Esophagus squamous epithelium (tissue), 5 donors: ENCODE results near the gene IGLL5. TPM values are rescaled to one million over a fixed set of nuclear protein-coding genes. Genes with fewer than 3 reads are reported as not detected.
"Not testable (repeated sequence)": the region's sequence is repeated elsewhere in the genome, so short reads cannot be mapped to it uniquely, and the experiment has no call there.

Experiments used
- DNase-seq: peaks from one replicate; lab custom pipeline; 2025; lab: John Stamatoyannopoulos, UW
- H3K27ac ChIP-seq, 4 donors: fragments of 200-600 bp; sonication (generic); one replicate each; pipeline ENCODE4 v1.5.1; 2016 to 2019; ENCODE audit warnings: mild to moderate bottlenecking in 1 of 4
- H3K27me3 ChIP-seq, 4 donors: fragments of 200-600 bp; sonication (generic); 1 replicate in 3 of 4; 2 replicates in 1 of 4; pipeline versions ENCODE4 v1.5.1 to v1.6.0; 2017 to 2021; ENCODE audit warnings: antibody characterized with exemption in 1 of 4
- H3K36me3 ChIP-seq, 3 donors: fragments of 200-600 bp; sonication (generic); one replicate each; pipeline ENCODE4 v1.5.1; 2016 to 2019
- H3K4me1 ChIP-seq, 3 donors: fragments of 200-600 bp; sonication (generic); one replicate each; pipeline ENCODE4 v1.5.1; 2017 to 2019
- H3K4me3 ChIP-seq, 4 donors: fragments of 200-600 bp; sonication (generic); 1 replicate in 3 of 4; 2 replicates in 1 of 4; pipeline ENCODE4 v1.5.1; 2016 to 2019; ENCODE audit warnings: mild to moderate bottlenecking in 2 of 4, moderate library complexity in 1 of 4
- H3K9me3 ChIP-seq, 3 donors: fragments of 200-600 bp; sonication (generic); one replicate each; pipeline ENCODE4 v1.5.1; 2016 to 2019
- POLR2A ChIP-seq, 4 donors: fragments of 450-650 bp; IDR thresholded peaks; one replicate each; pipeline ENCODE4 v1.6.1; 2017; ENCODE audit warnings: antibody characterized with exemption in 4 of 4, mild to moderate bottlenecking in 4 of 4, moderate library complexity in 3 of 4
- WGBS, 2 donors: methylation state at CpG; one replicate each; pipeline ENCODE4 v1.1.5; 2018; 5-methylcytosine and 5-hydroxymethylcytosine counted together
- intact Hi-C: fragments of 100-400 bp; cut with DNase I; formaldehyde crosslinking; loops from one replicate; pipeline ENCODE4 v1.15.0; 2022
- total RNA-seq, 4 donors: library from RNA; depleted of rRNA; stranded (reverse); fragments of >200 nt; gene quantifications; one replicate each; pipeline ENCODE4 v1.1.0, GENCODE V29; 2016
- TF ChIP-seq, protein P1 (sequence below), 6 experiments: fragments of 450-650 bp in 4 of 6; fragments of 200-600 bp in 2 of 6; sonication (generic) in 2 of 6; IDR thresholded peaks; one replicate each; pipeline ENCODE4 v1.5.1; 2016 to 2019; ENCODE audit warnings: antibody characterized with exemption in 6 of 6, mild to moderate bottlenecking in 4 of 6, moderate library complexity in 4 of 6
- donor health status: DM: yes; HTN: yes; CAD: no.

IGLL5 gene
- total RNA-seq, 4 donors from 2014 or later = 5.0 to 20.7 TPM; not detected in 2

DNA sequence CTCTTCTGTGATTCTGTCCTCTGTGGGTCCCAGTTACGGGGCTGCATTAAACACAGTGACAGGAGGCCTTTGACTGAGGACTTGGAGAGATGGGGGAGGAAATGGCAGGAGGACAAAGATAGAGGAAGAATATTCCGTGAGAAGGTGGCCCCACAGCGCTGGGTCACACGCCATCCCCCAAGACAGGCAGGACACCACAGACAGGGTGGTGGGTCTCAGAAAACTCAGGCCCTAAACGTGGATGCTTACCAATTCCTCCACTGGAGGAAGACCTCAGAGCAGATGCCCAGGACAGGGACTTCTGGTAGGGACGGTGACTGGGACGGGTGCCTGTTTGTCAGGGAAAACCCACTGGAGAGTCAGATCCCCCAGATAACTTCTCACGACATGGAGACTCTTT lies 34.0 kb downstream of the IGLL5 start:
- H3K27ac ChIP-seq = no peak overlapping the region
- no peaks in the 10 kb centered on the region for H3K4me1 ChIP-seq
- no peaks in the 10 kb centered on the region for H3K36me3 ChIP-seq
- DNase-seq = no peak
- no peak overlapping the region for H3K4me3 ChIP-seq
- H3K27me3 ChIP-seq = peaks cover 0 to 9% (median 0%) of the 10 kb centered on the region in 4 donors
- TF ChIP-seq, protein P1, sequence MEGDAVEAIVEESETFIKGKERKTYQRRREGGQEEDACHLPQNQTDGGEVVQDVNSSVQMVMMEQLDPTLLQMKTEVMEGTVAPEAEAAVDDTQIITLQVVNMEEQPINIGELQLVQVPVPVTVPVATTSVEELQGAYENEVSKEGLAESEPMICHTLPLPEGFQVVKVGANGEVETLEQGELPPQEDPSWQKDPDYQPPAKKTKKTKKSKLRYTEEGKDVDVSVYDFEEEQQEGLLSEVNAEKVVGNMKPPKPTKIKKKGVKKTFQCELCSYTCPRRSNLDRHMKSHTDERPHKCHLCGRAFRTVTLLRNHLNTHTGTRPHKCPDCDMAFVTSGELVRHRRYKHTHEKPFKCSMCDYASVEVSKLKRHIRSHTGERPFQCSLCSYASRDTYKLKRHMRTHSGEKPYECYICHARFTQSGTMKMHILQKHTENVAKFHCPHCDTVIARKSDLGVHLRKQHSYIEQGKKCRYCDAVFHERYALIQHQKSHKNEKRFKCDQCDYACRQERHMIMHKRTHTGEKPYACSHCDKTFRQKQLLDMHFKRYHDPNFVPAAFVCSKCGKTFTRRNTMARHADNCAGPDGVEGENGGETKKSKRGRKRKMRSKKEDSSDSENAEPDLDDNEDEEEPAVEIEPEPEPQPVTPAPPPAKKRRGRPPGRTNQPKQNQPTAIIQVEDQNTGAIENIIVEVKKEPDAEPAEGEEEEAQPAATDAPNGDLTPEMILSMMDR (IDR thresholded peaks at IDR 0.05) = no peak
- no peak for TF ChIP-seq POLR2A (IDR thresholded peaks at IDR 0.05)
- intact Hi-C loops = no loop called here
- no peaks in the 10 kb centered on the region for H3K9me3 ChIP-seq
- 60 to 64% methylated on average over 5 to 7 of the region's 8 CpGs for WGBS, 2 donors

DNA sequence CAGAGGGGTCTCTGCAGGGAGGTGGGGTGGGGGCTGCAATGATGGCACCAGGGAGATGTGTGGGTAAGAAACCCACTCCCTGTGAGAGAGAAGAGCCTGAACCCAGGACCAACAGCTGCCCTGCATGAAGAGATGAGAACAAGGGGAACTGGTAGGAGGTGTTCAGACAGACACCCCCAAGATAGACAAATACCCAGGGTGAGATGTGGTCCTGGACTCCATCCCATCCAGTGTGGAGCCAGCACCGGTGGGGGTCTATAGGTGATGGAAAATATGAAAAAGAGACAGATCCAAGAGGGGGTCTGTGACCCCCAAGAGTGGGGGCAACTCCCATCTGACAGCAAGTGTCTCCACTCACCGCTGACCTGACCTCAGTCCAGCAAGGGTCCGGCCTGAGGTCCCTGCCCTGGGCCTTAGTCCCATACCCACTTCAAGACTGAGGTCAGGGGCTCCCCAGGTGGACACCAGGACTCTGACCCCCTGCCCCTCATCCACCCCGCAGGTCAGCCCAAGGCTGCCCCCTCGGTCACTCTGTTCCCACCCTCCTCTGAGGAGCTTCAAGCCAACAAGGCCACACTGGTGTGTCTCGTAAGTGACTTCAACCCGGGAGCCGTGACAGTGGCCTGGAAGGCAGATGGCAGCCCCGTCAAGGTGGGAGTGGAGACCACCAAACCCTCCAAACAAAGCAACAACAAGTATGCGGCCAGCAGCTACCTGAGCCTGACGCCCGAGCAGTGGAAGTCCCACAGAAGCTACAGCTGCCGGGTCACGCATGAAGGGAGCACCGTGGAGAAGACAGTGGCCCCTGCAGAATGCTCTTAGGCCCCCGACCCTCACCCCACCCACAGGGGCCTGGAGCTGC lies 34.7 kb downstream of the IGLL5 start:
- DNase-seq, H3K27ac ChIP-seq, H3K4me3 ChIP-seq, H3K4me1 ChIP-seq, H3K36me3 ChIP-seq, H3K9me3 ChIP-seq, intact Hi-C loops: not testable (repeated sequence)
- 62 to 80% methylated on average over 4 to 9 of the region's 16 CpGs for WGBS, 2 donors
- H3K27me3 ChIP-seq = peaks cover 0 to 15% (median 0%) of the 10 kb centered on the region in 4 donors

DNA sequence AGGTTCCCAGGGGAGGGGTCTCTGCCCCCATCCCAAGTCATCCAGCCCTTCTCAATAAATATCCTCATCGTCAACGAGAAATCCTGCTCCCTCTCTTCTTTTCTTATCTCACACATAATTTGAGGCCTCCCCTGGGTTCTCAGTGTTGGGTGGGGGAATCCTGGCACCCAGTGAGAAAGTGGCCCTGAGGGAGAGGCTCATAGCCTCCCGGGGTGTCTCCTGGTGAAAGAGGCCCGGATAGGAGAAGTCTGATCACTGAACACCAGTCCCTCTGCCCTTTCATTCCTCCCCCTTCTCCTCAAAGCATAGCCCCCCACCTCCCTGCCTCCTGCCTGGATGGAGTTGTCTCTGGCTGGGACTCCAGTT lies 35.3 kb downstream of the IGLL5 start:
- H3K9me3 ChIP-seq = no peaks in the 10 kb centered on the region
- DNase-seq = no peak
- 61 to 64% methylated on average over 4 of the region's 4 CpGs for WGBS, 2 donors
- no peaks in the 10 kb centered on the region for H3K4me1 ChIP-seq
- H3K27me3 ChIP-seq = peaks cover 0 to 21% (median 0%) of the 10 kb centered on the region in 4 donors
- no peak overlapping the region for H3K4me3 ChIP-seq
- intact Hi-C loops = no loop called here
- no peaks in the 10 kb centered on the region for H3K36me3 ChIP-seq
- H3K27ac ChIP-seq = no peak overlapping the region
- TF ChIP-seq, protein P1 (IDR thresholded peaks at IDR 0.05) = no peak
- TF ChIP-seq POLR2A (IDR thresholded peaks at IDR 0.05) = no peak

DNA sequence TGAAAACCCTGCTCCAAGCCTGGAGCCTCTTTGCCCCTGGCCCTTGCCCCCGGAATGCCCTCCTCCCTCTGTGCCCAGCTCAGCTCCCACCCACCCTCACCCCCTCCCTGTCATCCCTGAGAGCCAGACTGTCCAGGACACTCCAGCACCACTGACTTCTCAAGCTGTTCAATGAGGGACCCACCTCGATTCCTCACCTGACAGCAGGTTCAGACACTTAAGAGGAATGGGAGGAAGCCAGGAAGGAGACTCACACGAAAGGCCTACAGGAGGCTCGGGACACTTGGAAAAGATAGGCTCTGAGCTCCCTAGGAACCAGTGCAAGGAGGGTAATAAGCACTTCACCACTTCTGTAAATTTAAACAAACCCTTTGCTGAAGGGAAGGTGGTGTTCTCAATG lies 35.8 kb downstream of the IGLL5 start:
- Histone ChIP-seq H3K27me3 (peaks cover 0 to 23% (median 0%) of the 10 kb centered on the region in 4 donors), H3K4me3 (no peak overlapping the region), H3K27ac (no peak overlapping the region), H3K4me1 (no peaks in the 10 kb centered on the region), H3K9me3 (no peaks in the 10 kb centered on the region), H3K36me3 (no peaks in the 10 kb centered on the region)
- TF ChIP-seq, protein P1 (IDR thresholded peaks at IDR 0.05) = no peak
- TF ChIP-seq POLR2A (IDR thresholded peaks at IDR 0.05) = no peak
- 89% methylated on average over 3 to 4 of the region's 4 CpGs for WGBS, 2 donors
- intact Hi-C loops = no loop called here
- no peak for DNase-seq

DNA sequence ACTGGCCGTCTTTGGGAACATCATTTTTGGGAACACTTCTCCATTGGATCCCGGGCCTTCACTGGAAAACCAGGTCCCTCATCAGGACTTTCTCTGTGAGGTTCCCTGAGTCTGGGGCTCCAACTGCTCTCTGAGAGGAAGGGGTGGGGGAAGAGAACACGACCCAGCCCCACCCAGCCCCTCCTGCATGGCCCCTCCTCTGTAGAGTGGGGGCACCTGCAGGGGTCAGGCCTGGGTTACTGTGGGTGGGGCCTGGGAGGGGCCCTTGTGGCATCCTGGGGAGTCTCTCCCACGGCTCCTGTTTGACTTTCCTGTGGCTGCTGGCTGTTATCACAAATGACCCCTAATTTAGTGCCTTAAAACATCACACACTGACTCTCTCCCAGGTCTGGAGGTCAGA lies 36.3 kb downstream of the IGLL5 start:
- no peak overlapping the region for H3K4me3 ChIP-seq
- TF ChIP-seq, protein P1 (IDR thresholded peaks at IDR 0.05) = no peak
- no peak for TF ChIP-seq POLR2A (IDR thresholded peaks at IDR 0.05)
- peaks cover 0 to 4% (median 0%) of the 10 kb centered on the region in 3 donors for H3K4me1 ChIP-seq
- peaks cover 0 to 23% (median 0%) of the 10 kb centered on the region in 4 donors for H3K27me3 ChIP-seq
- intact Hi-C loops = no loop called here
- no peak overlapping the region for H3K27ac ChIP-seq
- H3K9me3 ChIP-seq = no peaks in the 10 kb centered on the region
- no peaks in the 10 kb centered on the region for H3K36me3 ChIP-seq
- WGBS, 2 donors = 73 to 100% methylated on average over 2 to 3 of the region's 4 CpGs
- DNase-seq = no peak
